ENCODE measurements around the gene FAM131C.
"Not testable (repeated sequence)": the region's sequence is repeated elsewhere in the genome, so short reads cannot be mapped to it uniquely, and the experiment has no call there.

Gene FAM131C

GRCh38 chr1:16073490-16074119, at the start of gene FAM131C:
Gene FAM131C, minus strand, starts transcription at chr1:16073651. Its CDS starts 209 bp downstream, at chr1:16073442.
- no peak for DNase-seq

- DNase-seq, result no peak
Observed at GRCh38 chr1:16122916-16123315, 49.5 kb upstream of the FAM131C start.

- no peak for DNase-seq
Observed at GRCh38 chr1:16122350-16122881, 49.0 kb upstream of the FAM131C start.

GRCh38 chr1:16120940-16121410, 47.5 kb upstream of the FAM131C start:
- no peak for DNase-seq

GRCh38 chr1:16120407-16120806, 47.0 kb upstream of the FAM131C start:
- DNase-seq, result no peak

GRCh38 chr1:16119926-16120325, 46.5 kb upstream of the FAM131C start:
- DNase-seq, result no peak

- no peak for DNase-seq
Observed at GRCh38 chr1:16119504-16119903, 46.1 kb upstream of the FAM131C start.

- DNase-seq, result no peak
Observed at GRCh38 chr1:16118706-16119105, 45.3 kb upstream of the FAM131C start.

GRCh38 chr1:16117936-16118335, 44.5 kb upstream of the FAM131C start:
- DNase-seq, result no peak

- no peak for DNase-seq
Observed at GRCh38 chr1:16117369-16117768, 43.9 kb upstream of the FAM131C start.

GRCh38 chr1:16116625-16117024, 43.2 kb upstream of the FAM131C start:
- no peak for DNase-seq

- DNase-seq, result no peak
Observed at GRCh38 chr1:16116002-16116401, 42.6 kb upstream of the FAM131C start.

- DNase-seq, result no peak
Observed at GRCh38 chr1:16115468-16115983, 42.1 kb upstream of the FAM131C start.

- no peak for DNase-seq
Observed at GRCh38 chr1:16114527-16115467, 41.3 kb upstream of the FAM131C start.

- DNase-seq, result no peak
Observed at GRCh38 chr1:16112596-16113555, 39.4 kb upstream of the FAM131C start.

- no peak for DNase-seq
Observed at GRCh38 chr1:16111771-16112595, 38.5 kb upstream of the FAM131C start.

GRCh38 chr1:16110884-16111283, 37.4 kb upstream of the FAM131C start:
- DNase-seq, result no peak

GRCh38 chr1:16110456-16110855, 37.0 kb upstream of the FAM131C start:
- no peak for DNase-seq

GRCh38 chr1:16109571-16109970, 36.1 kb upstream of the FAM131C start:
- no peak for DNase-seq

- DNase-seq, result not testable (repeated sequence)
Observed at GRCh38 chr1:16107039-16107438, 33.6 kb upstream of the FAM131C start.

- DNase-seq, result no peak
Observed at GRCh38 chr1:16101623-16102022, 28.2 kb upstream of the FAM131C start.
